H9 (cell line): ENCODE measurements around the gene REV1. TPM values are rescaled to one million over a fixed set of nuclear protein-coding genes. Genes with fewer than 3 reads are reported as not detected.

Experiments used
- DNase-seq: peaks from one replicate; pipeline ENCODE4 v3.0.0-alpha.2; 2017
- H2AFZ ChIP-seq: one replicate; pipeline ENCODE4 v1.6.1; 2013; ENCODE audit warnings: mild to moderate bottlenecking, low read length, control low read depth, moderate library complexity
- H2AK5ac ChIP-seq: 2 replicates; pipeline ENCODE4 v1.6.1; 2013; ENCODE audit warnings: low read length, control low read depth, mixed read lengths; ENCODE audit not compliant: insufficient read length
- H2BK120ac ChIP-seq: one replicate; pipeline ENCODE4 v1.6.1; 2013; ENCODE audit warnings: low read depth, mild to moderate bottlenecking, low read length, control low read depth, inconsistent platforms; ENCODE audit not compliant: poor library complexity, severe bottlenecking
- H2BK12ac ChIP-seq: 2 replicates; pipeline ENCODE4 v1.6.1; 2013; ENCODE audit warnings: low read length, control low read depth, mixed read lengths, low read depth; ENCODE audit not compliant: insufficient read length
- H2BK15ac ChIP-seq: 2 replicates; pipeline ENCODE4 v1.6.1; 2013; ENCODE audit warnings: low read depth, low read length, control low read depth
- H2BK20ac ChIP-seq: one replicate; pipeline ENCODE4 v1.6.1; 2013; ENCODE audit warnings: low read depth, mild to moderate bottlenecking, low read length, control low read depth, inconsistent platforms; ENCODE audit not compliant: poor library complexity, severe bottlenecking
- H2BK5ac ChIP-seq: 2 replicates; pipeline ENCODE4 v1.6.1; 2013; ENCODE audit warnings: low read length, control low read depth, mixed read lengths; ENCODE audit not compliant: insufficient read length
- H3K14ac ChIP-seq: 2 replicates; pipeline ENCODE4 v1.6.1; 2013; ENCODE audit warnings: low read length, control low read depth; ENCODE audit not compliant: insufficient read depth
- H3K18ac ChIP-seq: 2 replicates; pipeline ENCODE4 v1.6.1; 2013; ENCODE audit warnings: low read depth, mild to moderate bottlenecking, mixed read lengths, low read length, control low read depth; ENCODE audit not compliant: insufficient read length
- H3K23ac ChIP-seq: 2 replicates; pipeline ENCODE4 v1.6.1; 2013; ENCODE audit warnings: low read length, control low read depth, mixed read lengths, low read depth; ENCODE audit not compliant: insufficient read length
- H3K23me2 ChIP-seq: 2 replicates; pipeline ENCODE4 v1.6.1; 2013; ENCODE audit warnings: low read depth, mild to moderate bottlenecking, mixed read lengths, low read length, control low read depth; ENCODE audit not compliant: insufficient read length, poor library complexity, severe bottlenecking
- H3K27ac ChIP-seq: 2 replicates; pipeline ENCODE4 v1.5.1; 2013; ENCODE audit warnings: low read length, control low read depth, mixed read lengths, low read depth; ENCODE audit not compliant: insufficient read length
- H3K27me3 ChIP-seq: 2 replicates; pipeline ENCODE4 v1.6.1; 2013; ENCODE audit warnings: low read length, control low read depth, inconsistent platforms; ENCODE audit not compliant: insufficient read depth
- H3K4ac ChIP-seq: 2 replicates; pipeline ENCODE4 v1.6.1; 2013; ENCODE audit warnings: low read depth, mild to moderate bottlenecking, control low read depth, inconsistent platforms, low read length, moderate library complexity
- H3K4me1 ChIP-seq: 2 replicates; pipeline ENCODE4 v1.6.1; 2013; ENCODE audit warnings: low read length, control low read depth, inconsistent platforms; ENCODE audit not compliant: insufficient read depth
- H3K4me2 ChIP-seq: 2 replicates; pipeline ENCODE4 v1.6.1; 2013; ENCODE audit warnings: low read length, control low read depth, mixed read lengths; ENCODE audit not compliant: insufficient read length, insufficient read depth
- H3K56ac ChIP-seq: 2 replicates; pipeline ENCODE4 v1.6.1; 2013; ENCODE audit warnings: low read depth, mild to moderate bottlenecking, mixed read lengths, low read length, control low read depth; ENCODE audit not compliant: insufficient read length
- H3K79me1 ChIP-seq: 2 replicates; pipeline ENCODE4 v1.6.1; 2013; ENCODE audit warnings: low read depth, mild to moderate bottlenecking, moderate library complexity, low read length, control low read depth, inconsistent platforms; ENCODE audit not compliant: insufficient read depth, poor library complexity, severe bottlenecking
- H3K79me2 ChIP-seq: 2 replicates; pipeline ENCODE4 v1.6.1; 2013; ENCODE audit warnings: low read length, control low read depth, inconsistent platforms; ENCODE audit not compliant: insufficient read depth
- H3K9ac ChIP-seq: 2 replicates; pipeline ENCODE4 v1.6.1; 2013; ENCODE audit warnings: low read length, control low read depth, mixed read lengths; ENCODE audit not compliant: insufficient read length; ENCODE audit errors: extremely low read depth
- H3K9me3 ChIP-seq: one replicate; pipeline ENCODE4 v1.6.1; 2013; ENCODE audit warnings: low read depth, low read length, inconsistent platforms; ENCODE audit not compliant: control insufficient read depth
- H3T11ph ChIP-seq: one replicate; pipeline ENCODE4 v1.6.1; 2013; ENCODE audit warnings: mild to moderate bottlenecking, low read length, control low read depth, inconsistent platforms
- H4K20me1 ChIP-seq: one replicate; pipeline ENCODE4 v1.6.1; 2013; ENCODE audit not compliant: control insufficient read depth, insufficient read length, insufficient read depth
- H4K5ac ChIP-seq: 2 replicates; pipeline ENCODE4 v1.6.1; 2013; ENCODE audit warnings: low read depth, mild to moderate bottlenecking, mixed read lengths, low read length, control low read depth; ENCODE audit not compliant: insufficient read length
- H4K8ac ChIP-seq: replicated peaks from 2 replicates; pipeline ENCODE4 v1.6.1; 2013; ENCODE audit warnings: low read length, control low read depth, mixed read lengths, low read depth; ENCODE audit not compliant: insufficient read length
- H4K91ac ChIP-seq: 2 replicates; pipeline ENCODE4 v1.6.1; 2013; ENCODE audit warnings: low read depth, mild to moderate bottlenecking, moderate library complexity, mixed read lengths, low read length, control low read depth; ENCODE audit not compliant: insufficient read length
- H3K27ac Mint-ChIP-seq, 3 experiments: 2 replicates in 2 of 3; 3 replicates in 1 of 3; pipeline ENCODE4 v1.8.0; 2020 to 2021; ENCODE audit warnings: mixed read lengths in 3 of 3, mild to moderate bottlenecking in 1 of 3, moderate library complexity in 1 of 3
- H3K27me3 Mint-ChIP-seq: 2 replicates; pipeline ENCODE4 v1.8.0; 2021; ENCODE audit warnings: low read depth, mild to moderate bottlenecking, moderate library complexity, mixed read lengths
- H3K36me3 Mint-ChIP-seq, 3 experiments: 2 replicates in 2 of 3; 3 replicates in 1 of 3; pipeline ENCODE4 v1.8.0; 2020 to 2021; ENCODE audit warnings: low read depth in 3 of 3, mixed read lengths in 3 of 3; ENCODE audit not compliant: insufficient read depth in 1 of 3
- H3K4me1 Mint-ChIP-seq, 2 experiments: 2 replicates each; pipeline ENCODE4 v1.8.0; 2020; ENCODE audit warnings: mixed read lengths in 2 of 2
- H3K4me3 Mint-ChIP-seq, 2 experiments: 2 replicates in 1 of 2; 3 replicates in 1 of 2; pipeline ENCODE4 v1.8.0; 2020 to 2021; ENCODE audit warnings: mild to moderate bottlenecking in 2 of 2, mixed read lengths in 2 of 2, moderate library complexity in 1 of 2
- H3K9me3 Mint-ChIP-seq, 2 experiments: 2 replicates in 1 of 2; 3 replicates in 1 of 2; pipeline ENCODE4 v1.8.0; 2020; ENCODE audit warnings: mild to moderate bottlenecking in 2 of 2, mixed read lengths in 2 of 2, moderate library complexity in 1 of 2
- WGBS: extraction: QIAGEN DNeasy Blood & Tissue Kit; methylation state at CpG from one replicate; pipeline ENCODE4 v1.1.7; 2013; ENCODE audit warnings: missing lambda C conversion rate, low lambda C conversion rate, mixed read lengths; ENCODE audit not compliant: insufficient read length; ENCODE audit errors: extremely low coverage; 5-methylcytosine and 5-hydroxymethylcytosine counted together
- total RNA-seq: library from RNA; stranded (reverse); gene quantifications from 2 replicates; pipeline ENCODE4 v1.2.1, GENCODE V29; 2021
- TF ChIP-seq, protein P1 (sequence below): fragments of 200-600 bp; sonication (generic); conservative IDR thresholded peaks from 3 replicates; pipeline ENCODE4 v1.8.0; 2021; ENCODE audit warnings: antibody characterized with exemption, mild to moderate bottlenecking

Gene REV1
- total RNA-seq, 1 experiment from 2014 or later: 41.6 TPM

DNA sequence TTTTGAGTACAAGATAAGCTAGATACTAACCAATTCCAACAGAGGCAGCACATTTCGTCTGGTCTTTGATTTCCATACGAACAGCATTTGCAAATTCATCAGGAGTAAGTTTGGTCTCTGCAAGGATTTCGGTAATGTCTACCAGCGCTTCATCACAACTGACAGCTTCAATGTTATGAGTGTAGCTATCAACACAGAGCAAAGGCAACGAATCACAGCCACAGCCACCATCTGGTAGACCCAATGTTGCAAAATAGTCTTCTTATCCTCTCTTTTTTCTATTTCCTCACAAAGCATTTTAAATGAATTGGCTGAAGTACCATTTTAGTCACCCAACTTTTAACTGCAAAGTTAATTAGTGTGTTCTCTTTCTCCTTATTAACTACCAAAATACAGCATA, 68.3 kb downstream of the REV1 start:
- H3K56ac ChIP-seq: no peak overlapping the region
- H4K91ac ChIP-seq: no peak overlapping the region
- no peak overlapping the region for H2AK5ac ChIP-seq
- no peak overlapping the region for H4K5ac ChIP-seq
- no peak overlapping the region for H4K8ac ChIP-seq
- no peak overlapping the region for H3K4me2 ChIP-seq
- Mint-ChIP-seq H3K4me3 (no peak overlapping the region), H3K27ac (no peak overlapping the region), H3K9me3 (no peaks in the 10 kb centered on the region), H3K4me1 (no peaks in the 10 kb centered on the region), H3K36me3 (peaks cover 26 to 77% (median 61%) of the 10 kb centered on the region in 3 experiments; a peak in 6 of 7 replicates), H3K27me3 (no peaks in the 10 kb centered on the region)
- H2BK15ac ChIP-seq: no peak overlapping the region
- H2AFZ ChIP-seq: no peak overlapping the region
- no peak overlapping the region for H2BK120ac ChIP-seq
- TF ChIP-seq, protein P1, sequence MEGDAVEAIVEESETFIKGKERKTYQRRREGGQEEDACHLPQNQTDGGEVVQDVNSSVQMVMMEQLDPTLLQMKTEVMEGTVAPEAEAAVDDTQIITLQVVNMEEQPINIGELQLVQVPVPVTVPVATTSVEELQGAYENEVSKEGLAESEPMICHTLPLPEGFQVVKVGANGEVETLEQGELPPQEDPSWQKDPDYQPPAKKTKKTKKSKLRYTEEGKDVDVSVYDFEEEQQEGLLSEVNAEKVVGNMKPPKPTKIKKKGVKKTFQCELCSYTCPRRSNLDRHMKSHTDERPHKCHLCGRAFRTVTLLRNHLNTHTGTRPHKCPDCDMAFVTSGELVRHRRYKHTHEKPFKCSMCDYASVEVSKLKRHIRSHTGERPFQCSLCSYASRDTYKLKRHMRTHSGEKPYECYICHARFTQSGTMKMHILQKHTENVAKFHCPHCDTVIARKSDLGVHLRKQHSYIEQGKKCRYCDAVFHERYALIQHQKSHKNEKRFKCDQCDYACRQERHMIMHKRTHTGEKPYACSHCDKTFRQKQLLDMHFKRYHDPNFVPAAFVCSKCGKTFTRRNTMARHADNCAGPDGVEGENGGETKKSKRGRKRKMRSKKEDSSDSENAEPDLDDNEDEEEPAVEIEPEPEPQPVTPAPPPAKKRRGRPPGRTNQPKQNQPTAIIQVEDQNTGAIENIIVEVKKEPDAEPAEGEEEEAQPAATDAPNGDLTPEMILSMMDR: no peak
- no peaks in the 10 kb centered on the region for H3K4me1 ChIP-seq
- H3K79me2 ChIP-seq: no peaks in the 10 kb centered on the region
- no peak overlapping the region for H2BK20ac ChIP-seq
- H3K27ac ChIP-seq: no peak overlapping the region
- H2BK5ac ChIP-seq: no peak overlapping the region
- no peak for DNase-seq
- H2BK12ac ChIP-seq: no peak overlapping the region
- H3T11ph ChIP-seq: no peak overlapping the region
- H3K14ac ChIP-seq: no peak overlapping the region
- no peak overlapping the region for H3K23ac ChIP-seq
- H3K4ac ChIP-seq: no peak overlapping the region
- no peak overlapping the region for H3K9ac ChIP-seq
- H3K79me1 ChIP-seq: no peaks in the 10 kb centered on the region
- no peaks in the 10 kb centered on the region for H4K20me1 ChIP-seq
- no peaks in the 10 kb centered on the region for H3K23me2 ChIP-seq
- H3K9me3 ChIP-seq: no peaks in the 10 kb centered on the region
- no peaks in the 10 kb centered on the region for H3K27me3 ChIP-seq
- no CpG with 5 or more reads among the region's 5 CpGs for WGBS
- no peak overlapping the region for H3K18ac ChIP-seq
